GM23248 (cell line): ENCODE measurements around the gene RETSAT. TPM values are rescaled to one million over a fixed set of nuclear protein-coding genes. Genes with fewer than 3 reads are reported as not detected.

Source experiments
- DNase-seq: peaks from one replicate; pipeline ENCODE4 v3.0.0-alpha.2; 2015
- H2AFZ ChIP-seq: fragments of 200-600 bp; sonication (generic); 2 replicates; pipeline ENCODE4 v1.6.1; 2016; ENCODE audit warnings: antibody characterized with exemption
- H3F3A ChIP-seq: fragments of 200-600 bp; sonication (generic); 2 replicates; pipeline ENCODE4 v1.6.1; 2016; ENCODE audit warnings: mild to moderate bottlenecking, antibody characterized with exemption, mixed run types; ENCODE audit not compliant: insufficient read depth
- H3K27ac ChIP-seq: fragments of 200-600 bp; sonication (generic); 2 replicates; pipeline ENCODE4 v1.5.1; 2016; ENCODE audit warnings: mild to moderate bottlenecking
- H3K27me3 ChIP-seq: fragments of 200-600 bp; sonication (generic); replicated peaks from 2 replicates; pipeline ENCODE4 v1.6.1; 2016; ENCODE audit warnings: mild to moderate bottlenecking; ENCODE audit not compliant: insufficient read depth
- H3K36me3 ChIP-seq: fragments of 200-600 bp; sonication (generic); 2 replicates; pipeline ENCODE4 v1.6.1; 2016; ENCODE audit warnings: low read depth, mild to moderate bottlenecking
- H3K4me1 ChIP-seq: fragments of 200-600 bp; sonication (generic); 2 replicates; pipeline ENCODE4 v1.6.1; 2016; ENCODE audit warnings: mild to moderate bottlenecking; ENCODE audit not compliant: insufficient read depth
- H3K4me2 ChIP-seq: fragments of 200-600 bp; sonication (generic); one replicate; pipeline ENCODE4 v1.6.1; 2016; ENCODE audit warnings: mild to moderate bottlenecking; ENCODE audit not compliant: unreplicated experiment
- H3K4me3 ChIP-seq: fragments of 200-600 bp; sonication (generic); 2 replicates; pipeline ENCODE4 v1.5.1; 2016; ENCODE audit warnings: mild to moderate bottlenecking
- H3K79me2 ChIP-seq: fragments of 200-600 bp; sonication (generic); 2 replicates; pipeline ENCODE4 v1.6.1; 2016; ENCODE audit warnings: mild to moderate bottlenecking; ENCODE audit not compliant: insufficient read depth
- H3K9ac ChIP-seq: fragments of 200-600 bp; sonication (generic); 2 replicates; pipeline ENCODE4 v1.6.1; 2016; ENCODE audit warnings: mild to moderate bottlenecking
- H3K9me2 ChIP-seq: fragments of 200-600 bp; sonication (generic); 2 replicates; pipeline ENCODE4 v1.6.1; 2016; ENCODE audit warnings: mixed run types, mild to moderate bottlenecking, moderate library complexity; ENCODE audit not compliant: insufficient read depth
- H3K9me3 ChIP-seq: fragments of 200-600 bp; sonication (generic); one replicate; pipeline ENCODE4 v1.6.1; 2017; ENCODE audit warnings: low read depth
- H4K20me1 ChIP-seq: fragments of 200-600 bp; sonication (generic); 2 replicates; pipeline ENCODE4 v1.6.0; 2016; ENCODE audit not compliant: insufficient read depth
- EZH2 ChIP-seq: fragments of 200-600 bp; sonication (generic); IDR thresholded peaks from 2 replicates; pipeline ENCODE4 v1.6.1; 2018; ENCODE audit warnings: antibody characterized with exemption, mild to moderate bottlenecking; ENCODE audit not compliant: insufficient read depth, poor library complexity, severe bottlenecking
- EZH2phosphoT487 ChIP-seq: fragments of 200-600 bp; sonication (generic); IDR thresholded peaks from 2 replicates; pipeline ENCODE4 v1.6.1; 2018; ENCODE audit warnings: antibody characterized with exemption, moderate library complexity, mild to moderate bottlenecking, low read depth; ENCODE audit not compliant: insufficient read depth
- WGBS, 2 experiments: methylation state at CpG; one replicate each; pipeline ENCODE4 v1.1.6; 2015 to 2017; ENCODE audit warnings: low lambda C conversion rate in 2 of 2, low coverage in 1 of 2; ENCODE audit errors: missing lambda C conversion rate in 2 of 2; 5-methylcytosine and 5-hydroxymethylcytosine counted together
- in situ Hi-C: fragments of 300-500 bp; cut with MboI; formaldehyde crosslinking; loops from 2 replicates; pipeline ENCODE4 v1.15.0; 2020
- polyA plus RNA-seq: library from polyadenylated mRNA; unstranded; fragments of >200 nt; fragmentation: Nextera tagmentation; extraction: Ambion mirVana; gene quantifications from 2 replicates; pipeline ENCODE4 v1.2.1, GENCODE V29; 2016
- total RNA-seq: library from RNA; depleted of rRNA; stranded (reverse); fragments of >200 nt; shearing (Covaris generic); gene quantifications from 2 replicates; pipeline ENCODE4 v1.2.3, GENCODE V29; 2014

RETSAT gene
- total and polyA plus RNA-seq, 2 experiments from 2014 or later: 20.4 to 68.6 TPM

- Histone ChIP-seq H3K27me3 (no peaks in the 10 kb centered on the region), H3F3A (no peaks in the 10 kb centered on the region), H3K79me2 (no peaks in the 10 kb centered on the region), H4K20me1 (no peaks in the 10 kb centered on the region), H2AFZ (no peak overlapping the region), H3K9me3 (no peaks in the 10 kb centered on the region), H3K9ac (no peak overlapping the region), H3K27ac (no peak overlapping the region), H3K4me1 (no peaks in the 10 kb centered on the region), H3K36me3 (peaks cover 26% of the 10 kb centered on the region), H3K9me2 (no peaks in the 10 kb centered on the region), H3K4me3 (no peak overlapping the region), H3K4me2 (no peak overlapping the region)
- in situ Hi-C loops: no loop called here
- TF ChIP-seq EZH2 (no peak), EZH2phosphoT487 (no peak)
- WGBS, 2 experiments: 67 to 74% methylated on average over 11 of the region's 11 CpGs
- peak; percentile 14 for DNase-seq
Measured at GRCh38 chr2:85377083-85377482, 22.8 kb upstream of the RETSAT start.

GRCh38 chr2:85376291-85377065 is 22.1 kb upstream of the RETSAT start:
- H3K9me3 ChIP-seq: no peaks in the 10 kb centered on the region
- H3K9ac ChIP-seq: no peak overlapping the region
- H3K36me3 ChIP-seq: peaks cover 26% of the 10 kb centered on the region
- H3K79me2 ChIP-seq: no peaks in the 10 kb centered on the region
- no peaks in the 10 kb centered on the region for H3F3A ChIP-seq
- H4K20me1 ChIP-seq: no peaks in the 10 kb centered on the region
- in situ Hi-C loops: no loop called here
- WGBS, 2 experiments: 95 to 96% methylated on average over 5 of the region's 5 CpGs
- H3K9me2 ChIP-seq: no peaks in the 10 kb centered on the region
- TF ChIP-seq EZH2 (no peak), EZH2phosphoT487 (no peak)
- H2AFZ ChIP-seq: no peak overlapping the region
- peak; percentile 25 for DNase-seq
- H3K27me3 ChIP-seq: no peaks in the 10 kb centered on the region
- H3K4me2 ChIP-seq: no peak overlapping the region
- H3K27ac ChIP-seq: no peak overlapping the region
- H3K4me1 ChIP-seq: no peaks in the 10 kb centered on the region
- H3K4me3 ChIP-seq: no peak overlapping the region

GRCh38 chr2:85371045-85371444 is 16.7 kb upstream of the RETSAT start:
- Histone ChIP-seq H3K4me3 (no peak overlapping the region), H3K27me3 (no peaks in the 10 kb centered on the region), H3K9me2 (no peaks in the 10 kb centered on the region), H3K4me1 (no peaks in the 10 kb centered on the region), H3K9me3 (no peaks in the 10 kb centered on the region), H3K4me2 (no peak overlapping the region), H3F3A (no peaks in the 10 kb centered on the region), H3K27ac (no peak overlapping the region), H3K79me2 (no peaks in the 10 kb centered on the region), H3K36me3 (no peaks in the 10 kb centered on the region), H2AFZ (no peak overlapping the region), H4K20me1 (no peaks in the 10 kb centered on the region), H3K9ac (no peak overlapping the region)
- no peak for DNase-seq
- TF ChIP-seq EZH2phosphoT487 (no peak), EZH2 (no peak)
- WGBS, 2 experiments: 93 to 98% methylated on average over 11 of the region's 11 CpGs
- in situ Hi-C loops: no loop called here

GRCh38 chr2:85369500-85369899 is 15.2 kb upstream of the RETSAT start:
- H4K20me1 ChIP-seq: no peaks in the 10 kb centered on the region
- in situ Hi-C loops: no loop called here

GRCh38 chr2:85368921-85369320 is 14.6 kb upstream of the RETSAT start:
- no peak for DNase-seq
- no peak overlapping the region for H2AFZ ChIP-seq

More at GRCh38 chr2:85369500-85369899, 15.2 kb upstream of the RETSAT start:
- Histone ChIP-seq H3K4me1 (no peaks in the 10 kb centered on the region), H2AFZ (no peak overlapping the region), H3K27ac (no peak overlapping the region), H3K4me2 (no peak overlapping the region), H3K36me3 (no peaks in the 10 kb centered on the region), H3K79me2 (no peaks in the 10 kb centered on the region), H3F3A (no peaks in the 10 kb centered on the region), H3K9me3 (no peaks in the 10 kb centered on the region), H3K4me3 (no peak overlapping the region), H3K9ac (no peak overlapping the region), H3K27me3 (no peaks in the 10 kb centered on the region), H3K9me2 (no peaks in the 10 kb centered on the region)
- no peak for DNase-seq
- 74% methylated on average over 5 of the region's 5 CpGs for WGBS, 2 experiments
- TF ChIP-seq EZH2phosphoT487 (no peak), EZH2 (no peak)

More at GRCh38 chr2:85368921-85369320, 14.6 kb upstream of the RETSAT start:
- Histone ChIP-seq H3K4me1 (no peaks in the 10 kb centered on the region), H3K79me2 (no peaks in the 10 kb centered on the region), H3F3A (no peaks in the 10 kb centered on the region), H3K9me2 (no peaks in the 10 kb centered on the region), H3K4me2 (no peak overlapping the region), H3K9me3 (no peaks in the 10 kb centered on the region), H4K20me1 (no peaks in the 10 kb centered on the region), H3K36me3 (no peaks in the 10 kb centered on the region), H3K9ac (no peak overlapping the region), H3K27me3 (no peaks in the 10 kb centered on the region), H3K27ac (no peak overlapping the region), H3K4me3 (no peak overlapping the region)
- in situ Hi-C loops: no loop called here
- TF ChIP-seq EZH2phosphoT487 (no peak), EZH2 (no peak)
